ENCODE measurements around the gene RPL7L1.
A peak's percentile ranks its signal among the peaks of the same experiment; 100 is the strongest.
"Not testable (repeated sequence)": the region's sequence is repeated elsewhere in the genome, so short reads cannot be mapped to it uniquely, and the experiment has no call there.

The RPL7L1 gene

GRCh38 chr6:42879372-42880239, at the start of gene RPL7L1:
TSS of gene RPL7L1 (plus strand) at chr6:42879616. CDS start at chr6:42879911, 295 bp downstream.
- peak; percentile 53 to 72 (median 62) for DNase-seq (ENCODE audit: low read depth in 4 of 4, low spot score in 1 of 4)

- DNase-seq (ENCODE audit: low read depth in 4 of 4, low spot score in 1 of 4) = no peak
These were observed 48.2 kb upstream of the RPL7L1 start for GRCh38 chr6:42831237-42831636.

- DNase-seq (ENCODE audit: low read depth in 4 of 4, low spot score in 1 of 4) = no peak
These were observed 45.4 kb upstream of the RPL7L1 start for GRCh38 chr6:42834056-42834455.

GRCh38 chr6:42841844-42842584, 37.4 kb upstream of the RPL7L1 start:
- no peak for DNase-seq (ENCODE audit: low read depth in 4 of 4, low spot score in 1 of 4)

- no peak for DNase-seq (ENCODE audit: low read depth in 4 of 4, low spot score in 1 of 4)
These were observed 34.1 kb upstream of the RPL7L1 start for GRCh38 chr6:42845327-42845694.

- DNase-seq (ENCODE audit: low read depth in 4 of 4, low spot score in 1 of 4) = no peak
These were observed 32.9 kb upstream of the RPL7L1 start for GRCh38 chr6:42846505-42846904.

- no peak for DNase-seq (ENCODE audit: low read depth in 4 of 4, low spot score in 1 of 4)
These were observed 30.7 kb upstream of the RPL7L1 start for GRCh38 chr6:42848700-42849099.

GRCh38 chr6:42851599-42851998, 27.8 kb upstream of the RPL7L1 start:
- no peak for DNase-seq (ENCODE audit: low read depth in 4 of 4, low spot score in 1 of 4)

GRCh38 chr6:42860036-42860435, 19.4 kb upstream of the RPL7L1 start:
- DNase-seq (ENCODE audit: low read depth in 4 of 4, low spot score in 1 of 4) = no peak

- no peak for DNase-seq (ENCODE audit: low read depth in 4 of 4, low spot score in 1 of 4)
These were observed 18.9 kb upstream of the RPL7L1 start for GRCh38 chr6:42860481-42860880.

GRCh38 chr6:42864602-42865001, 14.8 kb upstream of the RPL7L1 start:
- no peak for DNase-seq (ENCODE audit: low read depth in 4 of 4, low spot score in 1 of 4)

- no peak for DNase-seq (ENCODE audit: low read depth in 4 of 4, low spot score in 1 of 4)
These were observed 9.1 kb upstream of the RPL7L1 start for GRCh38 chr6:42870145-42870936.

- no peak for DNase-seq (ENCODE audit: low read depth in 4 of 4, low spot score in 1 of 4)
These were observed 7.7 kb upstream of the RPL7L1 start for GRCh38 chr6:42871711-42872110.

- no peak for DNase-seq (ENCODE audit: low read depth in 4 of 4, low spot score in 1 of 4)
These were observed 6.1 kb upstream of the RPL7L1 start for GRCh38 chr6:42873313-42873712.

- DNase-seq (ENCODE audit: low read depth in 4 of 4, low spot score in 1 of 4) = no peak
These were observed 1.7 kb upstream of the RPL7L1 start for GRCh38 chr6:42877695-42878094.

- DNase-seq (ENCODE audit: low read depth in 4 of 4, low spot score in 1 of 4) = not testable (repeated sequence)
These were observed 913 bp downstream of the RPL7L1 start for GRCh38 chr6:42880240-42880817.

- not testable (repeated sequence) for DNase-seq (ENCODE audit: low read depth in 4 of 4, low spot score in 1 of 4)
These were observed 1.5 kb downstream of the RPL7L1 start for GRCh38 chr6:42880871-42881270.

GRCh38 chr6:42885702-42886101, 6.3 kb downstream of the RPL7L1 start:
- DNase-seq (ENCODE audit: low read depth in 4 of 4, low spot score in 1 of 4) = no peak

- not testable (repeated sequence) for DNase-seq (ENCODE audit: low read depth in 4 of 4, low spot score in 1 of 4)
These were observed 8.8 kb downstream of the RPL7L1 start for GRCh38 chr6:42888201-42888600.

GRCh38 chr6:42889815-42890214, 10.4 kb downstream of the RPL7L1 start:
- no peak for DNase-seq (ENCODE audit: low read depth in 4 of 4, low spot score in 1 of 4)
